DND-41 (cell line): ENCODE measurements around the gene KCNK16.

Experiments
- ATAC-seq: fragments of 200-7000 bp; cut with Tn5 transposase; 3 replicates; pipeline ENCODE4 v1.9.1; 2021; ENCODE audit warnings: low read depth; ENCODE audit not compliant: insufficient read depth
- DNase-seq: peaks from one replicate; pipeline ENCODE4 v3.0.0-alpha.2; 2020
- H2AFZ ChIP-seq: 2 replicates; pipeline ENCODE4 v1.6.0; 2012; ENCODE audit warnings: low read depth, low read length
- H3K27ac ChIP-seq: 2 replicates; pipeline ENCODE4 v1.5.1; 2012; ENCODE audit warnings: low read length, inconsistent platforms
- H3K27me3 ChIP-seq: fragments of 200-600 bp; sonication (generic); 2 replicates; pipeline ENCODE4 v1.6.0; 2012; ENCODE audit warnings: low read length, mild to moderate bottlenecking, inconsistent platforms; ENCODE audit not compliant: insufficient read depth, poor library complexity
- H3K36me3 ChIP-seq: 2 replicates; pipeline ENCODE4 v1.5.1; 2012; ENCODE audit warnings: low read length, inconsistent platforms; ENCODE audit not compliant: insufficient read depth
- H3K4me1 ChIP-seq: 2 replicates; pipeline ENCODE4 v1.5.1; 2012; ENCODE audit warnings: mild to moderate bottlenecking, low read length; ENCODE audit not compliant: insufficient read depth
- H3K4me2 ChIP-seq: 2 replicates; pipeline ENCODE4 v1.6.0; 2012; ENCODE audit warnings: mild to moderate bottlenecking, moderate library complexity, low read length, inconsistent platforms; ENCODE audit not compliant: insufficient read depth
- H3K4me3 ChIP-seq, 2 experiments: fragments of 200-600 bp in 1 of 2; shearing (Covaris generic) in 1 of 2; 2 replicates each; pipeline ENCODE4 v1.5.1; 2012 to 2016; ENCODE audit warnings: inconsistent platforms in 2 of 2, low read length in 2 of 2, mild to moderate bottlenecking in 2 of 2, low read depth in 1 of 2, moderate library complexity in 1 of 2
- H3K79me2 ChIP-seq: 2 replicates; pipeline ENCODE4 v1.6.0; 2012; ENCODE audit warnings: low read length, inconsistent platforms; ENCODE audit not compliant: insufficient read depth
- H3K9ac ChIP-seq: 2 replicates; pipeline ENCODE4 v1.6.0; 2012; ENCODE audit warnings: low read depth, mild to moderate bottlenecking, inconsistent platforms, low read length, moderate library complexity
- H3K9me3 ChIP-seq: 2 replicates; pipeline ENCODE4 v1.5.1; 2012; ENCODE audit warnings: low read length, moderate library complexity, mild to moderate bottlenecking, inconsistent platforms; ENCODE audit not compliant: insufficient read depth, severe bottlenecking
- H4K20me1 ChIP-seq: 2 replicates; pipeline ENCODE4 v1.6.0; 2012; ENCODE audit warnings: low read length; ENCODE audit not compliant: insufficient read depth
- EZH2 ChIP-seq: IDR thresholded peaks from 3 replicates; pipeline ENCODE4 v1.6.1; 2012; ENCODE audit warnings: borderline replicate concordance, low read depth, mild to moderate bottlenecking, moderate library complexity, low read length, inconsistent platforms; ENCODE audit not compliant: severe bottlenecking
- TF ChIP-seq, protein P1 (sequence below): IDR thresholded peaks from 2 replicates; pipeline ENCODE4 v1.5.1; 2012; ENCODE audit warnings: borderline replicate concordance, low read length, moderate library complexity, mild to moderate bottlenecking; ENCODE audit not compliant: poor library complexity, severe bottlenecking; ENCODE audit errors: extremely low read depth

The KCNK16 gene

DNA sequence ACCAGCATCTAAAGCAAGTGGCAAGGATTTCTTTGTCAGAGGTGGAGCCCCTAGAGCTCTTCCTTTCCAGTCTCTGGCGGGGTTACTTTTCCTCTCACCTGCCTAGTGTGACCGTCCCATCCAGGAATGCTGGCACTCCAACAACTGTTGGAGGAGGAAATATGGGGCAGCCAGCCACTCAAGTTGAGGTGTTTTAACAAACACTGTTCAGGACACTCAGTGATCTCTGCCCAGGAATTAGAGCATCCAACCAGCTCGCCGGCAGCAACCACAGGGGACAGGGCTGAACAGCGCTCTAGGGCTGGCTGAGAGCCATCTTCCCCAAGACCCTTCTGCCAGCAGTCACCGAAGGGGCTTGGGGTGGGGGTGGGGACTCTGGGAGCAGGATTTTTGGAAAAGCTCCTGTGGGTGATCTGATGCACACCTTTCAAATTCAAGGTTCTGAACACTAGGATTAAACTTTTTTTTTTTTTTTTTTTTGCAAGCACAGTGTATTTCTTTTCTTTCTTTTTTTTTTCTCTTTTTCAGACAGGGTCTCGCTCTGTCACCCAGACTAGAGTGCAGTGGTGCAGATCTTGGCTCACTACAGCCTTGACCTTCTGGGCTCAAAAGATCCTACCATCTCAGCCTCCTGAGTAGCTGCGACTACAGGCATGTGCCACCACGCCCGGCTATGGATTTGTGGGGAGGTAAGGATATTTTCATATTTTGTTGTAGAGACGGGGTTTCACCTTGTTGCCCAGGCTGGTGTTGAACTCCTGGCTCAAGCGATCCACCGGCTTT is 28.4 kb upstream of the KCNK16 start:
- H2AFZ ChIP-seq: no peak overlapping the region
- H3K4me2 ChIP-seq: no peak overlapping the region
- no peaks in the 10 kb centered on the region for H3K79me2 ChIP-seq
- no peak overlapping the region for H3K27ac ChIP-seq
- H3K4me1 ChIP-seq: no peaks in the 10 kb centered on the region
- ATAC-seq: no peak
- TF ChIP-seq EZH2: no peak
- H3K36me3 ChIP-seq: no peaks in the 10 kb centered on the region
- no peak for DNase-seq
- 0 out of 2 replicates have a peak, but pooled peaks cover 5% of the 10 kb centered on the region for H4K20me1 ChIP-seq
- H3K9me3 ChIP-seq: no peaks in the 10 kb centered on the region
- no peak overlapping the region for H3K4me3 ChIP-seq
- no peak overlapping the region for H3K9ac ChIP-seq
- H3K27me3 ChIP-seq: no peaks in the 10 kb centered on the region

DNA sequence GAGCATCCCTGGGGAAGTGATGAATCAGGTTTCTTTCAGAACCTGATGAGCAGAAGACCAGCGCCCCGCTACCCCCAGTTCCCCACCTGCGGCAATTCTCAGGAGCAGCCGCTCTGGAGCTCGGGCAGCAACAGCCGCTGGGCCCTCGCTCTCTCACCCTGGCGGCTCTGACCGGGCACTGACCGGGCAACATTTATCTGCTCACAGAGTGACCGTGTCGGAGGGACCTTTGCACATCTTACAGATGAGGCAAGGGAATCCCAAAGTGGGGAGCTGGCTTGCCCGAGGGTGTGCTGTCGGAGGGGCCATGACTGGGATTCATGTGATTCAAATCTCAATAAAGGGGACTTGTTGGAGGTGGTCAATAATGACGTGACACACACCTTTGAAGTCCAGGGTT is 26.2 kb upstream of the KCNK16 start:
- Histone ChIP-seq H3K4me2 (no peak overlapping the region), H3K9ac (no peak overlapping the region), H3K27me3 (no peaks in the 10 kb centered on the region), H2AFZ (no peak overlapping the region), H3K4me3 (no peak overlapping the region), H3K9me3 (no peaks in the 10 kb centered on the region), H4K20me1 (0 out of 2 replicates have a peak, but pooled peaks cover 5% of the 10 kb centered on the region), H3K79me2 (no peaks in the 10 kb centered on the region), H3K36me3 (no peaks in the 10 kb centered on the region), H3K4me1 (no peaks in the 10 kb centered on the region), H3K27ac (no peak overlapping the region)
- no peak for DNase-seq
- no peak for TF ChIP-seq EZH2
- TF ChIP-seq, protein P1, sequence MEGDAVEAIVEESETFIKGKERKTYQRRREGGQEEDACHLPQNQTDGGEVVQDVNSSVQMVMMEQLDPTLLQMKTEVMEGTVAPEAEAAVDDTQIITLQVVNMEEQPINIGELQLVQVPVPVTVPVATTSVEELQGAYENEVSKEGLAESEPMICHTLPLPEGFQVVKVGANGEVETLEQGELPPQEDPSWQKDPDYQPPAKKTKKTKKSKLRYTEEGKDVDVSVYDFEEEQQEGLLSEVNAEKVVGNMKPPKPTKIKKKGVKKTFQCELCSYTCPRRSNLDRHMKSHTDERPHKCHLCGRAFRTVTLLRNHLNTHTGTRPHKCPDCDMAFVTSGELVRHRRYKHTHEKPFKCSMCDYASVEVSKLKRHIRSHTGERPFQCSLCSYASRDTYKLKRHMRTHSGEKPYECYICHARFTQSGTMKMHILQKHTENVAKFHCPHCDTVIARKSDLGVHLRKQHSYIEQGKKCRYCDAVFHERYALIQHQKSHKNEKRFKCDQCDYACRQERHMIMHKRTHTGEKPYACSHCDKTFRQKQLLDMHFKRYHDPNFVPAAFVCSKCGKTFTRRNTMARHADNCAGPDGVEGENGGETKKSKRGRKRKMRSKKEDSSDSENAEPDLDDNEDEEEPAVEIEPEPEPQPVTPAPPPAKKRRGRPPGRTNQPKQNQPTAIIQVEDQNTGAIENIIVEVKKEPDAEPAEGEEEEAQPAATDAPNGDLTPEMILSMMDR: no peak
- ATAC-seq: no peak

DNA sequence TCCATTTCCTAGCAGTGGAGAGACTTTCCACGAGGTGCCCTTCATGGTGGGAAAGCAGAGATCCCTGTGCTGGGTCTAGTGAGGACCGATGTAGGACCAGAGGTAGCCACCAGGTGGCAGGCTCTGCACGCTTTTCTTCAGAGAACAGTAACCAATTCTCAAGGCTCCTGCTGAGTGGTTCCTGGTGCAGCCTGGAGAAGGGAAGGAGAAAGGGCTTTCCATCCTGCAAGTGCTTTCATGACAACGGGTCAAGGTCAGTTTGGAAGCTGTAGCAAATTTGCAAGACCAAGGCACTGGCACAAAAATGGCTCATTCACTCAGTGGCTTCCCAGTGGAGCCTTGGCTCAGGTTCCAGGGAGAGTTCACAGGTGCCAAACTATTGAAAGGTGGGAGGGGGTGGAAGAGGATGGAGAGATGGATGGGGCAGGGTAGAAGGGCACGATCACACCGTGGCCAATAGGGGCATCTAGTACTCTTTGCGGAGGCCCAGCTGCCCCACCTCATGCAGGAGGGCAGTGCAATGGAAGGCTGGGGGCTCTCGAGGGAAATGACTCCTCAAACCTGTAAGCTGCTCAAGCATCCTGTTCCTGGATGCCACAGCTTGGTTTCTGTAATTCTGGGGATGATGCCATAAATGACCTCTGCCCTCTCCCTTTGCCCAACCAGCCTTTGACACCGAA is 25.5 kb upstream of the KCNK16 start:
- Histone ChIP-seq H3K4me2 (no peak overlapping the region), H3K36me3 (no peaks in the 10 kb centered on the region), H3K9ac (no peak overlapping the region), H4K20me1 (0 out of 2 replicates have a peak, but pooled peaks cover 5% of the 10 kb centered on the region), H3K27ac (no peak overlapping the region), H2AFZ (no peak overlapping the region), H3K27me3 (no peaks in the 10 kb centered on the region), H3K9me3 (no peaks in the 10 kb centered on the region), H3K4me1 (no peaks in the 10 kb centered on the region), H3K4me3 (no peak overlapping the region), H3K79me2 (no peaks in the 10 kb centered on the region)
- TF ChIP-seq, protein P1: peak; percentile 94
- TF ChIP-seq EZH2: no peak
- DNase-seq (peak; percentile 71), ATAC-seq (peak; percentile 94)

DNA sequence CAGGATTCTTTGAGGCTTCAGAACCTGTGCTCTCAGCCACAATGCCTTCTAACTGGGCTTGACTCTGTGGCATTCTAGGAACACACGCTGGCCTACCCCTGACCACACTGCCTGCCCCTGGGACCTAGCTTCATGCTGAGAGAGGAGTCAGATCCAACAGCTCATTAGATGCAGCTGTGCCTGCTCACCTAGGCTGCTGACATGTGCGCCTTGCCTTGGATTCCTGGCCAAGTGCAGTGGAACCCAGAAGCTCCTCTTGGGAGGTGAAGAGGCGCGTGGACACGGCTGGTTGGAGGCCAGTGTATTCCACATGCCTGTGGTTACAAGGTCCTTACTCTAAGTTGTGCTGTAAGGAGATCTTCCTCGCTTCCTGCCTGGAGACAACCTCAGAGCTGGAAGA is 24.7 kb upstream of the KCNK16 start:
- Histone ChIP-seq H3K36me3 (no peaks in the 10 kb centered on the region), H3K9ac (no peak overlapping the region), H3K4me3 (no peak overlapping the region), H2AFZ (no peak overlapping the region), H3K4me2 (no peak overlapping the region), H3K9me3 (no peaks in the 10 kb centered on the region), H3K79me2 (no peaks in the 10 kb centered on the region), H3K27me3 (no peaks in the 10 kb centered on the region), H3K27ac (no peak overlapping the region), H4K20me1 (0 out of 2 replicates have a peak, but pooled peaks cover 5% of the 10 kb centered on the region), H3K4me1 (no peaks in the 10 kb centered on the region)
- TF ChIP-seq, protein P1: no peak
- TF ChIP-seq EZH2: no peak
- ATAC-seq: no peak
- DNase-seq: no peak
